GM10266 (cell line): ENCODE measurements around the gene DLGAP1.
"Not testable (repeated sequence)": the region's sequence is repeated elsewhere in the genome, so short reads cannot be mapped to it uniquely, and the experiment has no call there.

Experiments
- DNase-seq: peaks from one replicate; pipeline ENCODE4 v3.0.0; 2012; ENCODE audit errors: extremely low spot score
- CTCF ChIP-seq: IDR thresholded peaks from 2 replicates; pipeline ENCODE4 v1.5.1; 2012; ENCODE audit warnings: mild to moderate bottlenecking, low read depth; ENCODE audit not compliant: control insufficient read depth, insufficient read depth; ENCODE audit errors: missing control alignments

The DLGAP1 gene

GRCh38 chr18:4068552-4069158 lies 386.5 kb downstream of the DLGAP1 start:
- peak; percentile 33 for DNase-seq
- TF ChIP-seq CTCF = peak; percentile 68

GRCh38 chr18:4063545-4063944 lies 391.6 kb downstream of the DLGAP1 start:
- DNase-seq = no peak
- TF ChIP-seq CTCF = no peak

DNA sequence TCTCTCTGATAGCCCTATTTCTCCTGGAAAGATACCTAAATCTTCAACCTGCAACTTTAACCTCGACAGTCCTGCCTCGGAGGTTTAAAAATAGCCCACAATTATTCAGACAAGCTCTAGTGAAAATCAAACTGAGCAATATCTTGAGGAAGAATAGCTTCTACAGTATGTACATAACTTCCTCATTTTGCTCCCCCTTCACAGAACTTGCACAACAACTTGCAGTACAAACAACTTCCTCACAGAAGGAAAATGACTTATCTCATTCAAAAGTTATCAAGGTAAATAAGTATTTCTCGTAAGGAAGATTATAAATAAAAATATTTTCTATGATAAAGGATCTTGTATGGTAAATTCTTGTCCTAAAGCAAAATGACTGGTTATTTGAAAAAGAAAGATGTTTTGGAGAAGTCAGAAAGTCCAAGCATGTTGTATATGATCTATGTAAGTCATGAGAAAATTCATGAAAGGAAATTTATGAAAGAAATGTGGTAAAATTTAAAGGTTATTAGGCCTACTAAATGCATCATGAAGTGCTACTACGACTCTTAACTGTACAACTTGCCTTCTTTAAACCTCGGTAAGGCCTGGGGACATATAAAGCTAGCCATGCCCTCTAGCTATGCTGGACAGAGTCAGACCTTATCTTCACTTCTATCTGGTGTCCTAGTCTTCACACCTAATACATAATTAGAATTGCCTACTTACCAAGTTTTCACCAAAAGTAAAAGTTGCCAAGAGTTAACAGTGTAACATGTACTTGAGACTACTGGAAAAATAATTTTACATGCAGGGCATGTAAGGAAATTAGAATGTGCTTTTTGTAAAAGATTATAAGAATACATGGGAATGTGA lies 394.5 kb downstream of the DLGAP1 start:
- no peak for DNase-seq
- TF ChIP-seq CTCF = no peak

- no peak for DNase-seq
Observed at GRCh38 chr18:4058179-4058578, 396.9 kb downstream of the DLGAP1 start.

GRCh38 chr18:4040391-4041092 lies 414.6 kb downstream of the DLGAP1 start:
- TF ChIP-seq CTCF = no peak
- DNase-seq = no peak

More at GRCh38 chr18:4058179-4058578, 396.9 kb downstream of the DLGAP1 start:
- TF ChIP-seq CTCF = no peak

DNA sequence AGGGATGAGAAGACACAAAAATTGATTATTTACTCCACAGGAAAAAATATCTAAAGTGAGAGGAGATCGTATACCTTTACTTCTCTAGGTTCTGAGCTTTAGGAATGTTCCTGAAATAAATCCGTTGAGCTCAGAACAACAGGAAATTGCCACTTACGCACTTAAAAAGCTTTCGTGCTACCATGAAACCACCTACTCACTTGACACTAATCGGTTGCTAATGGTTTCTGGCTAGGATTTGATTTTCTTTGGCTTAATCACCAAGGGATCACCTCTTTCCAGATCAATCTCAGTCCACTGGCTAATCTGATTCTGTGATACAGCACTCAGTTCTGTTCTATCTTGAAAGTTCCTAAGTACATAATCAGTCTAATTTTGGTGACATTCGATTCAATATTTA lies 419.6 kb downstream of the DLGAP1 start:
- TF ChIP-seq CTCF = no peak
- DNase-seq = no peak

GRCh38 chr18:4034815-4035214 lies 420.3 kb downstream of the DLGAP1 start:
- not testable (repeated sequence) for DNase-seq
